NB4 (cell line): ENCODE measurements around the gene POU2F1.
"Not testable (repeated sequence)": the region's sequence is repeated elsewhere in the genome, so short reads cannot be mapped to it uniquely, and the experiment has no call there.

ENCODE experiments used
- DNase-seq: peaks from one replicate; pipeline ENCODE4 v3.0.0; 2010; ENCODE audit warnings: low read depth
- H3K4me3 ChIP-seq: one replicate; pipeline ENCODE4 v1.5.1; 2011; ENCODE audit warnings: mild to moderate bottlenecking, low read depth, low read length, moderate library complexity
- CTCF ChIP-seq: IDR thresholded peaks from one replicate; pipeline ENCODE4 v1.5.1; 2012; ENCODE audit warnings: low read depth, low read length
- MAX ChIP-seq: IDR thresholded peaks from 2 replicates; pipeline ENCODE4 v1.6.1; 2011; ENCODE audit warnings: low read depth, low read length
- MYC ChIP-seq: IDR thresholded peaks from 2 replicates; pipeline ENCODE4 v1.6.1; 2011; ENCODE audit warnings: low read depth, low read length
- POLR2A ChIP-seq: IDR thresholded peaks from 2 replicates; pipeline ENCODE4 v1.6.1; 2011; ENCODE audit warnings: mild to moderate bottlenecking; ENCODE audit not compliant: insufficient read length; ENCODE audit errors: extremely low read depth

POU2F1 gene

GRCh38 chr1:167219194-167219593 lies 1.5 kb upstream of the POU2F1 start:
- DNase-seq, result no peak
- H3K4me3 ChIP-seq, result peak overlapping the region; percentile 82
- no peak for TF ChIP-seq MYC

- peak; percentile 89 for DNase-seq
- peak overlapping the region; percentile 82 for H3K4me3 ChIP-seq
- no peak for TF ChIP-seq CTCF
- peak; percentile 48 for TF ChIP-seq MYC
- 0 out of 2 replicates have a peak, but pooled peaks have one; percentile 61 for TF ChIP-seq MAX
- peak; percentile 67 for TF ChIP-seq POLR2A
Observed at GRCh38 chr1:167219646-167220536, 795 bp upstream of the POU2F1 start.

GRCh38 chr1:167221126-167221737 lies 546 bp downstream of the POU2F1 start:
- H3K4me3 ChIP-seq, result peak overlapping the region; percentile 74
- TF ChIP-seq POLR2A (no peak), CTCF (no peak), MYC (no peak), MAX (no peak)
- no peak for DNase-seq

- peak overlapping the region; percentile 74 for H3K4me3 ChIP-seq
- peak; percentile 75 for DNase-seq
- TF ChIP-seq CTCF (no peak), POLR2A (peak; percentile 40), MYC (no peak), MAX (peak; percentile 85)
Observed at GRCh38 chr1:167221738-167222610, 1.3 kb downstream of the POU2F1 start.

- peak overlapping the region; percentile 74 for H3K4me3 ChIP-seq
- DNase-seq, result no peak
- TF ChIP-seq MYC (no peak), POLR2A (no peak), MAX (no peak), CTCF (no peak)
Observed at GRCh38 chr1:167223144-167224103, 2.7 kb downstream of the POU2F1 start.

- DNase-seq, H3K4me3 ChIP-seq: not testable (repeated sequence)
Observed at GRCh38 chr1:167224734-167225235, 4.1 kb downstream of the POU2F1 start.
